SK-N-DZ (cell line): ENCODE measurements around the gene RPL13.
"Not testable (repeated sequence)": the region's sequence is repeated elsewhere in the genome, so short reads cannot be mapped to it uniquely, and the experiment has no call there.

Experiments used
- DNase-seq: peaks from one replicate; pipeline ENCODE4 v3.0.0-alpha.2; 2015; ENCODE audit warnings: low spot score

RPL13 gene

DNA sequence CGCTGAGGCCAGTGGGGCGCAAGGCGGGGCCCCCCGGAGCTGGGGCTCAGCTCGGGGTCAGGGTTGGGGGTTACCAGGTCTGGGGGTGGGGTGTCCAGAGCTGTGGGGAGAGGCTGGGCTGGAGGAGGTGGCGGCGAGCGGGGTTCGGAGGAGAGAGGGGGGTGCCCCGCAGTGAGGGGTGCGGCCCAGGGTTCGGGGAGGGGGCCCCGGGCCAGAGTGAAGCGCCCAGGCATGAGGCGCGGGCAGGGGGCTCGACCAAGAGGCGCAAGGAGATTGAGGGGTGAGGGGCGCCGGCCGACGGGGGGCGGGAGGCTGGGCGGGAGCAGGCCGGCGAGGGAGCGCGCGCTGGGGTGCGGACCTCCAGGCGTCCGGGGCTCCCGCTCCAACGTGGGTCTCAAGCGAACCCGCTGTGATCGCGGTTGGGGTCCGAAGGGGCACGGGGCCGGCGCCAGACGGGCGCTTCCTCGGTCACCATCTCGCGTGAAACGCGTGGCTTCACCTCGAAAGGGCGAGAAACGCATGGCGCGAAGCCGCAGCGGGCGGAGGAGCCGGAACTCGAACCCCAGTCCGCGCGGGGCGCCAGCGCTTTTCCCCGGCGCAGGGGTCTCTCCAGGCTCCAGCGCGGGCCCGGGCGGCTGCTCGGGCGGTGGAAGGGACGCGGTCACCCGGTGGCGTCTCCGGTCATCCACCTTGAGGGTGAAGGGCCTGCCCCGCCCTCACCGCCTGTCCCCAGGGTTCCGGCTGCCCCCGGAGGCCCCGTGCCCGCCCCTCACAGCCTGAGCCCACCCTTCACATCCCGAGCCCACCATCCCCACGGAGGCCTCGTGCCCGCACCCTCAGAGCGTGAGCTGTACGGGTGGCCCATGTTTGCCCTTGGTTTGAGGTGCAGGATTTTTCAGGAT, 15.9 kb downstream of the RPL13 start:
- no peak for DNase-seq

DNA sequence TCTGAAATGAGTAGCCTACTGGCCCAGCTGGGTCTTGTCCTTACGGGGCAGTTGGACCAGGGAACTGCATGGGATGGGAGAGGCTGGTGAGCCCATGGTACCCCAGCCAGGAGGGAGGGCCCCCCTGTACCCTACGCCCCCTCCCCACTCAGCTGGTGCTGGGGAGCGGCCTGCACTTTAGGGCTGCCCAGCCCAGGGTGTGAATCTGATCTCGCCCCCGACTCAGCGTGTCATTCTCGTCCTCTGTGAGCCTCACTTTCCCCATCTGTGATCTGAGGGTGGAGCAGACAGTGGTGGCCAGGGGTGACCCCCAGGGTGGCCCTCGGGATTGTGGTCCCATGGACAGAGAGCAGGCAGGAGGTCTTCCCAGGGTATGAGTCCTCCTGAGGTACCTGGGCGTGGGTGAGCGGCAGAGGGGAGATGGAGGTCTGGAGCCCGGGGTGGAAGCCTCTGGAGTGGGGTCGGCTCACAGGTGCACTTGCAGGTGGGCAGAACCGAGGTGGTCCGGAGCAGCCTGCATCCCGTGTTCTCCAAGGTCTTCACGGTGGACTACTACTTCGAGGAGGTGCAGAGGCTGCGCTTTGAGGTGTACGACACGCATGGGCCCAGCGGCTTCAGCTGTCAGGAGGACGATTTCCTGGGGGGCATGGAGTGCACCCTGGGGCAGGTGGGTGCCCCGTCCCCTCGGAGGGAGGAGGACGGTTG, 16.7 kb downstream of the RPL13 start:
- no peak for DNase-seq

- DNase-seq = no peak
These were observed 18.9 kb downstream of the RPL13 start for GRCh38 chr16:89579351-89579750.

DNA sequence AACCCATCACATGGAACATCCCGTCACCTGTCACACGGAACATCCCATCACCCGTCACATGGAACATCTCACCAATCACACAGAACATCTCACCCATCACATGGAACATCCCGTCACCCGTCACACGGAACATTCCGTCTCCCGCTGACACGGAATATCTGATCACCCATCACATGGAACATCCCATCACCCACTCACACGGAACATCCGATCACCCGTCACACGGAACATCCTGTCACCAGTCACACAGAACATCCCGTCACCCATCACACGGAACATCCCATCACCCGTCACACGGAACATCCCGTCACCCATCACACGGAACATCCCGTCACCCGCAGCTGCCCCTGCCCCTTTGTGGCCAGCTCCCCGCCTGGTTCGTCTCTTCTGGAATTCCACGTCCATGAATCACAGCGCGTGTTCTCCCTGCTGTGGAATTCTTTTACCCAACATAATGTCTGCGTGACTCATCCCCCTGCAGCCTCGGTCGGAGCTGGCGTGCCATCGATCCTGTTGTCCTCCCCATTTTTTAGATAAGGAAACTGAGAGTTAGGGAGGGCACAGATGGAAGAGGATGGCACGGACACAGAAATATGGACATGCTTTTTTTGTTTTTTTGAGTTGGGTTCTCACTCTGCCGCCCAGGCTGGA, 20.7 kb downstream of the RPL13 start:
- DNase-seq = no peak

DNA sequence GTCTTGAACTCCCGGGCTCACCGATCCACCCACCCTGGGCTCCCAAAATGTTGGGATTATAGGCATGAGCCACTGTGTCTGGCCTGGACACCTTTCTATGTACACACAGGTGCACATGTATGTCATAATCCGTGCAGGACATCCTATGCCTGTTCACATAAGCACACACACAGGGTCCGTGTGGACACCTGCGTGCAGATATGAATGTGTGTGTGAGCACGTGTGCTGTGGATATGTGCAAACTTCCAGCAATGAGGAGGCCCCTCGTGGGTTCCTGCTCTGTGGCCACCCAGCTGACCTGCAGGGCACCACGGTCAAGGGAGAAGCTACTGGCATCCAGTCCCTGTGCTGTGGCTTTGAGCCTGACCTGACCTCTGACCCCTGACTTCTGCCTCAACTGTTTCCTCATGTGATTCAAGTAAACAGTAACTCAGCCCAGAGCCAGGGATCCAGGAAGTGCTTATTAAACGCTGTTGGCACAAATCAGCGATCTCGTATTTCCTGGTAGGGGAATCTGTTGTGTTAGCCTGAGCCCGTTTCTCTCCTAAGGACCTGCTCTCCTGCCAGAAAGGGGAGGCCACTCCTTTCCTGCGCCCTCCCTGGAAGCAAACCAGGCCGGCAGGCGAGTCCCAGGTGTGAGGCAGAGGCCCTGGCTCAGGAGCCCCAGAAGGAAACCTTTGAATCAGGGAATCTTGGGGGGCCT, 21.5 kb downstream of the RPL13 start:
- DNase-seq = no peak

DNA sequence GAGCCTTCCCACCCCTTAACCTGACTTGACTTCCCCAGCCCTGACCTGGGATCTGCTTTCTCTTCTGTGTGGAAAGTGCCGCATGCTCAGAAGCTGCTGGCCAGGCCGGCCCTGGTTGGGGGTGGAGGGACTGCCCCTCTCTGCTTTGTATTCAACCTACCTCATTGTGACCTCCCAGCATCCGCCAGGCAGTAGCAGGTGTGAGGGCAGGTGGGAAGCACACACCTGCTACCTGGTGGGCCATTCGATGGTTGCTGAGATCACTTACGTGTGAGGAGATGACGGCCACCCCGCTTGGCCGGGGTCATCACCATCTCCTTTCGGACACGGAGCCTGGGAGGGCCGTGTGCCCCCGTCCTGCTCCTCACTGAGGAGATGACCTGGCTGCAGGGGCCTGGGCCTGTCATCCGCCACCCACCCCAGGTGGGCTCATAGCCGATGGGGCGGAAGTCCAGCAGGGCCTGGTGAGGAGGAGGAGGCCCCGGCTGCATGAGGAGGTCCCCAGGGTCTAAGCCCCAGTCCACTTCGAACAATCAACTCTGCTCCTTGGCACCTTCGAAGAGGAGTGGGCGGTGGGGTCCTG, 22.2 kb downstream of the RPL13 start:
- DNase-seq = no peak

- no peak for DNase-seq
These were observed 22.9 kb downstream of the RPL13 start for GRCh38 chr16:89583197-89583894.

DNA sequence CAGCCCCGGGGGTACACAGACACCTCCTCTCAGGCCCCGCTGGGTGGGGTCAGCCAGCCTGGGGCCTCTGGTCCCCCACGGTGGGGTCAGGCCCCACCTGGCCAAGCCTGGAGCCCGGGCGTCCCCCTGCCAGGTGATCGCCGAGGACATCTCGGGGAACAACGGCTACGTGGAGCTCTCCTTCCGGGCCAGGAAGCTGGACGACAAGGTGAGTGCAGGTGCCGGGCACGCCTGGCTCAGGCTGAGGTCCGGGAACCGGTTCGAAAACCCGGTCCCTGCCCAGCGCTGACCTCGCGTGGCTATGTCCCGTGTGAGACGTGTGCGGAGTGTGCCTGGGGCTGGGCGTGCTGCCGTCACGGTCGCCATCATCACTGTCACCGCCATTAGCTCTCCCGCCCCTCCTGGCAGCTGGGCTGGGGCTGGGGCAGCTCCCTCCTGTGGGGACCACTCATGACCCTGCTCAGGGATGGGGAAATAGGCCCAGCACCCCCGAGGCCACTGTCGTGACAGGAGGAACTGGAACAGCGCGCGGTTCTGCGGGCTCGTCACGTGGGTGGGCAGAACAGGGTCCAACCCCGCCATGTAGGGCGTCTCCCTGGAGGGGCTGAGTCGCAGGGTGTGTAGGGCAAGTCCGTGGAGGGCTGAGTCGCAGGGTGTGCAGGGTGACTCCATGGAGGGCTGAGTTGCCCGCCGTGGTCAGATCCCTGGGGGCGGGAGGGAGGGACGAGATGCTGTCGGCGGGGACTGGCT, 23.6 kb downstream of the RPL13 start:
- no peak for DNase-seq

DNA sequence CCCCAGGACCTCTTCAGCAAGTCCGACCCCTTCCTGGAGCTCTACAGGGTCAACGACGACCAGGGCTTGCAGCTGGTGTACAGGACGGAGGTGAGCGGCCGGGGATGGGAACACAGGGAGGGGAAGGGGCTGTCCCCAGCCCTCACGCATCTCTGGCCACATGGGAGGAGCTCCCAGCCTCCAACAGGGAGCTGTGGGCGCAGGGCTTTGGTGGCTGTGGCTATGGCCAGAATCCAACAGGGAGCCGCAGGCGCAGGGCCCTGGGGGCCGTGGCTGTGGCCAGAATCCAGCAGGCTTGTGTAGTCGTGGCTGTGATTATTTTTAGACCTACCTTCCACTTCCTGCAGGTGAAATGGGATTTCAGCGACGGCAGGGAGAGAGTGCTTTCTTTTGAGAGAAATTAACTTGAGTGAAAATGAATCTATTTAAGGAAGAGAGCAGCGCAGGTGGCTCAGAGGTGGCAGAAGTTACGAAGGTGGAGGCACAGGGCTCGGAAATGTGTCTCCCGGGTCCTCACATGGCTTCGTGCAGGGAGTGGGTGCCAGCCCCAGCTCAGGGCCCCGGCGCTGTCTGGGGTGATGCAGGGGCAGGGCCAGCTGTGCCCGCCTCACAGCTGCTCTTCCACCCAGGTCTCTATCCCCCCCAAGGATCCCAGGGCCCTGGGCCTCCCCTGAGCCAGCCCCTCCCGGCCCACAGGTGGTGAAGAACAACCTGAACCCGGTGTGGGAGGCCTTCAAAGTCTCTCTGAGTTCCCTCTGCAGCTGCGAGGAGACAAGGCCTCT, 24.5 kb downstream of the RPL13 start:
- DNase-seq = peak; percentile 64

DNA sequence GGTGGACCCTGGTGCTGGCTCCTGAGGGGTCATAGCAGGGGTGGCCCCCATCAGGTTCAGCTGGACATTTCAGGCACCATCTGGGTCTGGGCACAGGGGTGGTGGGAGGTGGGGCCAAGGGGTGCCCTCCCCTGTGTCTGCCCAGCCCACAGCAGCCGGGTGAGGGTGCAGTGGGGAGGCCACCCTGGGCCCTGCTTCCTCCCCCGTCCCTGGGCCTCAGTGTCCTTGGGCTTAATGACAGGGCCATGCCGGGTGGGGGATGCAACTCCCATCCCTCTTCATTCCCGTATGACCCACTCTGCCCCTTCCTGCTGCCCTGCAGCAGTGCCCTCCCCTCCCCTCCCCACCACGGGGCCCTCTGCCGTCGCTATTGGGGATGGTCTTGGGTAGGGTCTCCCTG, 25.7 kb downstream of the RPL13 start:
- DNase-seq = no peak

DNA sequence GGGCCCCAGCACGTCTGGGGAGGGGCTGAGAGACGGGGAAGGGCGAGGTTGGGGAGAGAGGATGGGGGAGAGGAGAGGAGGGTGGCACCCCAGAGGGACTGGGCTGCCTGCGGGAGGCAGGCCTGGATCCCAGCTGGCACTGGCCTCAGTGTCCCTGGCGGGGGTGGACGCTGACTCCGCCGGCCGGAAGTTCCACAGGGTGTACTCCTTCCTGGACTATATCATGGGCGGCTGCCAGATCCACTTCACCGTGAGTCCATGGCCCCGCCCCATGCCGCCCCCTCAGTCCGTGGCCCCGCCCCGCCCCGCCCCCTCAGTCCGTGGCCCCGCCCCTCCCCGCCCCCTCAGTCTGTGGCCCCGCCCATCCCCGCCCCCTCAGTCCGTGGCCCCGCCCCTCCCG, 26.4 kb downstream of the RPL13 start:
- DNase-seq = no peak

DNA sequence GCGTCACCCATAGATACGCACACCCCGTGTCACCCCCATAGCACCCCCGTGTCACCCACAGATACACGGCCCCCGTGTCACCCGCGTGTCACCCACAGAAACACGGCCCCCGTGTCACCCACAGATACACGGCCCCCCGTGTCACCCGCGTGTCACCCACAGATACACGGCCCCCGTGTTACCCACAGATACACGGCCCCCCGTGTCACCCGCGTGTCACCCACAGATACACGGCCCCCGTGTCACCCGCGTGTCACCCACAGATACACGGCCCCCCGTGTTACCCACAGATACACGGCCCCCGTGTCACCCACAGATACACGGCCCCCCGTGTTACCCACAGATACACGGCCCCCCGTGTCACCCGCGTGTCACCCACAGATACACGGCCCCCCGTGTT, 27.2 kb downstream of the RPL13 start:
- DNase-seq = not testable (repeated sequence)

- DNase-seq = no peak
These were observed 28.1 kb downstream of the RPL13 start for GRCh38 chr16:89588413-89589109.

DNA sequence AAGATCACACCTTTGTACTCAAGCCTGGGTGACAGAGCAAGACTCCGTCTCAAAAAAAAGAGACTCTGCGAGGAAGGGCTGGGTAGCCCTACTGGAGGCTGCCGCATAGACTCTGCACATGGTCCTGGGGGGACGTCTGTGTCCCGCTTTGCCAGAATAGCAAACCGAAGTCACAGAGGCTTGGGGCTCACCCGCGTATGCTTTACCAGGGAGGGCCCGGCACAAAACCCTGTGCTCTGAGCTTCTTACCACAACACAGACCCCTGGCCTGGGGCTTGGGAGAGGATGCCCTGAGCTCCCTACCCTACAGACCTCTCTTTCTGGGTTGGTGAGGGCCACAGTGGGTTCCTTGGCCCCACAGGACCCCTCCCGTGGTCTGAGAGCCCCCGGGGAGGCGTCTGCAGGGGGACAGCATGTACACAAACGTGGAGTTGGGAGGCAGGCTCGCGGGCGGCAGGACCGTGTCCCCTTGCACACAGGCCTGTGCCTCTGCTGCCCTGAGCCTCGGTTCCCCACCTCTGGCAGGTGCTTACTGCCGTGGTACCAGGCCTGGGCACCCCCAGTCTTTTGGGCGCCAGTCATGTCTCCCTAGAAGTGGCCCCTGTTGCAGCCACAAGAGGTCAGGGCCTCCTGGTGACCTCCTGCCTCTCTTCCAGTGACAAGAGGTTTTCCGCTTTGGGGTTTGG, 28.9 kb downstream of the RPL13 start:
- DNase-seq = no peak

DNA sequence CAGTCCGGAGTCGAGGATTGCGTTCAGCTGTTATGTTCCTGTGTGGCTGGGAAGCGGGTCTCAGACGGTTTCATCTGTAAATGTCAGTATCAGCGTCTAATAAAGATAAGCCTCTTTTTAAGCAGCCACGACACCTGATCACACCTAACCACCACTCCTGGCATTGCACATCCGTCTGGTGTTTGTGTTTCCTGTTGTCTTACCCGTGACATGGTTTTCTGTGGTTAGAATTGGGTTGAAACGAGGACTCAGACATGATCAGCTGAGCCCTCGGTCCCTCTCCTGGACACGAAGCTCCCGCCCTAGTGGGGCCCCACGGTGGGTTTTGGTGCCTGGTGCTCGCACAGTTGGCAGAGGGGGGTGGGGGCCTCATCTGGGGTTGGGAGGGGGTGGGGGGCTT, 33.4 kb downstream of the RPL13 start:
- no peak for DNase-seq

GRCh38 chr16:89595330-89596060, 35.0 kb downstream of the RPL13 start:
- no peak for DNase-seq

GRCh38 chr16:89596061-89596689, 35.7 kb downstream of the RPL13 start:
- no peak for DNase-seq
